ENCODE measurements around the gene HAP1.

GRCh38 chr17:41717408-41718286, 16.8 kb downstream of the HAP1 start:
- TF ChIP-seq, protein P1, sequence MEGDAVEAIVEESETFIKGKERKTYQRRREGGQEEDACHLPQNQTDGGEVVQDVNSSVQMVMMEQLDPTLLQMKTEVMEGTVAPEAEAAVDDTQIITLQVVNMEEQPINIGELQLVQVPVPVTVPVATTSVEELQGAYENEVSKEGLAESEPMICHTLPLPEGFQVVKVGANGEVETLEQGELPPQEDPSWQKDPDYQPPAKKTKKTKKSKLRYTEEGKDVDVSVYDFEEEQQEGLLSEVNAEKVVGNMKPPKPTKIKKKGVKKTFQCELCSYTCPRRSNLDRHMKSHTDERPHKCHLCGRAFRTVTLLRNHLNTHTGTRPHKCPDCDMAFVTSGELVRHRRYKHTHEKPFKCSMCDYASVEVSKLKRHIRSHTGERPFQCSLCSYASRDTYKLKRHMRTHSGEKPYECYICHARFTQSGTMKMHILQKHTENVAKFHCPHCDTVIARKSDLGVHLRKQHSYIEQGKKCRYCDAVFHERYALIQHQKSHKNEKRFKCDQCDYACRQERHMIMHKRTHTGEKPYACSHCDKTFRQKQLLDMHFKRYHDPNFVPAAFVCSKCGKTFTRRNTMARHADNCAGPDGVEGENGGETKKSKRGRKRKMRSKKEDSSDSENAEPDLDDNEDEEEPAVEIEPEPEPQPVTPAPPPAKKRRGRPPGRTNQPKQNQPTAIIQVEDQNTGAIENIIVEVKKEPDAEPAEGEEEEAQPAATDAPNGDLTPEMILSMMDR (IDR thresholded peaks at IDR 0.05): no peak
- TF ChIP-seq EZH2 (IDR thresholded peaks at IDR 0.05): no peak
- TF ChIP-seq EZH2phosphoT487 (IDR thresholded peaks at IDR 0.05): no peak
